HG03439 (cell line): ENCODE data around the gene TAOK3.
"Not testable (repeated sequence)": the region's sequence is repeated elsewhere in the genome, so short reads cannot be mapped to it uniquely, and the experiment has no call there.

Source experiments
- ATAC-seq: cut with Tn5 transposase; IDR thresholded peaks from one replicate; pipeline ENCODE4 v1.9.1; 2021; ENCODE audit warnings: mild to moderate bottlenecking, moderate library complexity; ENCODE audit not compliant: unreplicated experiment

TAOK3 gene

GRCh38 chr12:118374126-118374725 is 1.5 kb upstream of the TAOK3 start:
- no peak for ATAC-seq

- ATAC-seq = no peak
Observed at GRCh38 chr12:118373616-118374015, 909 bp upstream of the TAOK3 start.

- no peak for ATAC-seq
Observed at GRCh38 chr12:118371321-118372282, 1.1 kb downstream of the TAOK3 start.

- no peak for ATAC-seq
Observed at GRCh38 chr12:118370601-118371000, 2.1 kb downstream of the TAOK3 start.

- ATAC-seq = no peak
Observed at GRCh38 chr12:118368821-118369220, 3.9 kb downstream of the TAOK3 start.

- no peak for ATAC-seq
Observed at GRCh38 chr12:118361889-118362288, 10.8 kb downstream of the TAOK3 start.

- no peak for ATAC-seq
Observed at GRCh38 chr12:118361092-118361404, 11.7 kb downstream of the TAOK3 start.

- ATAC-seq = no peak
Observed at GRCh38 chr12:118359541-118359915, 13.2 kb downstream of the TAOK3 start.

GRCh38 chr12:118358612-118359540 is 13.8 kb downstream of the TAOK3 start:
- ATAC-seq = no peak

- no peak for ATAC-seq
Observed at GRCh38 chr12:118358008-118358359, 14.7 kb downstream of the TAOK3 start.

GRCh38 chr12:118357257-118358007 is 15.3 kb downstream of the TAOK3 start:
- peak; percentile 66 for ATAC-seq

- ATAC-seq = no peak
Observed at GRCh38 chr12:118356809-118357256, 15.9 kb downstream of the TAOK3 start.

GRCh38 chr12:118355843-118356242 is 16.9 kb downstream of the TAOK3 start:
- no peak for ATAC-seq

GRCh38 chr12:118354903-118355302 is 17.8 kb downstream of the TAOK3 start:
- ATAC-seq = no peak

- ATAC-seq = not testable (repeated sequence)
Observed at GRCh38 chr12:118354503-118354902, 18.2 kb downstream of the TAOK3 start.

- ATAC-seq = no peak
Observed at GRCh38 chr12:118353721-118354120, 19.0 kb downstream of the TAOK3 start.

GRCh38 chr12:118350908-118351559 is 21.7 kb downstream of the TAOK3 start:
- no peak for ATAC-seq

GRCh38 chr12:118347916-118348315 is 24.8 kb downstream of the TAOK3 start:
- ATAC-seq = no peak

- ATAC-seq = no peak
Observed at GRCh38 chr12:118346895-118347294, 25.8 kb downstream of the TAOK3 start.

GRCh38 chr12:118345355-118345754 is 27.4 kb downstream of the TAOK3 start:
- ATAC-seq = no peak
